Muscle of arm (tissue), 12 donors: ENCODE data around the gene AHI1. TPM values are rescaled to one million over a fixed set of nuclear protein-coding genes. Genes with fewer than 3 reads are reported as not detected.

Experiments used
- DNase-seq: peaks from one replicate; pipeline ENCODE4 v3.0.0-alpha.2; 2013
- polyA plus RNA-seq, 12 donors: library from polyadenylated mRNA; unstranded; fragments of 120-200 nt; gene quantifications; one replicate each; pipeline ENCODE4 v1.2.1, GENCODE V29; 2013; ENCODE audit not compliant: insufficient read length in 12 of 12

The AHI1 gene
- polyA plus RNA-seq, 12 donors: 16.4 to 40.9 (median 24.2) TPM; not detected in 1

- DNase-seq: no peak
Observed at GRCh38 chr6:135464634-135465033, 32.9 kb downstream of the AHI1 start.

DNA sequence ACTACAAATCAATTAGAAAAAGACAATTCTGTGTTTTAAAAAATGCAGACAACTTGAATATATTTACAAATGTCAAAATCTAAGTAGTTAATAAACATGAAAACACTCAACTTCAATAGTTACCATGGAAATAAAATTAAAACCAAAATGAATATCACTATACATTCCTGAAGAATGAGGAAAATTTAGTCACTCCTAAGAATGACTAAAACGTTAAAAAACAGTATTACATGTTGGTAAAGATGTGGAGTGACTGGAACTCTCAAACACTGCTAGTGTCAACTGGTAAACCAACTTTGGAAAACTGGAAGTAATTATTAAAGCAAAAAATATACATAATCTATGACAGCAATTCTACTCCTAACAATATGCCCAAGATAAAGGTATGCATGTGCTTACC is 36.3 kb downstream of the AHI1 start:
- no peak for DNase-seq

DNA sequence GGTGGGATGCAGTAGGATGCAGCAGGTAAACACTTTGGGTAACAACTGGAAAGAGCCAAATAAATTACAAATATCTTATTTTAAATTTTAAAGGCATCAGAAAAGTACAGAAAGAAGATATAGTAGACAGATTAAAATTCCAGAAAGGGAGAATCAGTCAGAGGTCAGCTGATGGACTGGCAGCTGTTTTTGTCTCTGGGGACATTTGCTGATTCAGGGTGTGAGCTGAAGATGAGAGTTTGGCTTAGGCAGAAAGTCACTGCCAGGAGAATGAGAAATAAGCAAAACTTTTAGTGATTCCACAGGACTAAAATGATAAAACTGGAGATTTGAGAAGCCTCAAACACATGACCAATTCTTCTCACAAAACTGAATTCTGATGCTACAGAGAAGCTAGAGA is 39.5 kb downstream of the AHI1 start:
- no peak for DNase-seq

GRCh38 chr6:135451617-135452190 is 45.8 kb downstream of the AHI1 start:
- peak; percentile 51 for DNase-seq

DNA sequence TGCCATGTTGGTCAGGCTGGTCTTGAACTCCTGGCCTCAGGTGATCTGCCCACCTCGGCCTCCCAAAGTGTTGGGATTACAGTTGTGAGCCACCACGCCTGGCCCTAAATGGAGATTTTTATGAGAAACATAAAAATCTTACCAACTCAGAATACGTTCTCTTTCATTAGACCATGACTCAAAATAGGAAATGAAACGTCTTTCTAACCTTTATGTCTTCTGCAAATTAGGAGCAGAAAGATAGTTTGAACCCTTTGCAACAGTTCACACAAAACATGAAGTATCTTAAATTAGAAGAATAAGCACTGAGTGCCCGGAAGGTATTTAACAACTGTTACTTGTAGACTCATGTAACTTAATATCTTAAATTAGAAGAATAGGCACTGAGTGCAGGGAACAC is 48.3 kb downstream of the AHI1 start:
- no peak for DNase-seq

- no peak for DNase-seq
Observed at GRCh38 chr6:135440087-135440792, 57.3 kb downstream of the AHI1 start.

DNA sequence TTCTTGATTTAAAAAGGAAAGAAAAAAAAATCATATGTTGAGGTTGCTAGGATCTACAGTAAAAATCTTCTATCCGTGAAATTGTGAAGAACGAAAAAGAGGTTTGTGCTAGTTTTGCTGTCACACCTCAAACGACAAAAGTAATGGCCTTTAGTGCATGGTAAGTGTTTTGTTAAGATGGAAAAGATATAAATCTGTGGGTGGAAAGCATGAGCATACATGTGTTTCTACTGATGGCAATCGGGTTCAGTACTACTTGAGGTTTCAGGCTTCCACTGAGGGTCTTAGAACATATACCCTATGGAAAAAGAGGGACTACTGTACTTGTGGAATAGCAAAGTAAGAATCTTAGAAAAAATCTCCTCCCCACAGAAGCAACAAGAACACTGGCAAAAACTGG is 58.0 kb downstream of the AHI1 start:
- DNase-seq: no peak

GRCh38 chr6:135438907-135439535 is 58.5 kb downstream of the AHI1 start:
- no peak for DNase-seq

GRCh38 chr6:135434991-135435390 is 62.5 kb downstream of the AHI1 start:
- no peak for DNase-seq

- no peak for DNase-seq
Observed at GRCh38 chr6:135434095-135434494, 63.4 kb downstream of the AHI1 start.

- DNase-seq: no peak
Observed at GRCh38 chr6:135428078-135428477, 69.5 kb downstream of the AHI1 start.

DNA sequence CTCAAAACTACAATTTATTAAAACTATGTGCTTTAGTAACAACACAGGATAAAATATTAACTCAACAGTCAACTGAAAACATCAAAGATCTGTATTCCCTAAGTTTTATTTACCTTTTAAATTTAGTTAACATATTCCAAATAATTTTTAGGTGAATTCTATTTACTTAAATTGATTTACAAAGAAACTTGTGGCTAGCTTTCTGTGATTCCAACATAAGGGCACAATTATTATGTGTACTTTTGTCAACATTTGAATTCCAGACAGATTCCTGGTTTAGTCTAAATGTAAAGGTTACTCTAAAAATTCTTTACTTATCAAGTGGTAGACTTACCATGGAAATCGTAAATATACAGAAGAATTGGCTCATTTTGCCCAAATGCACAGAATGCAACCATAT is 70.7 kb downstream of the AHI1 start:
- DNase-seq: no peak

- DNase-seq: no peak
Observed at GRCh38 chr6:135424385-135424784, 73.2 kb downstream of the AHI1 start.

- DNase-seq: peak; percentile 22
Observed at GRCh38 chr6:135423649-135424128, 73.9 kb downstream of the AHI1 start.

DNA sequence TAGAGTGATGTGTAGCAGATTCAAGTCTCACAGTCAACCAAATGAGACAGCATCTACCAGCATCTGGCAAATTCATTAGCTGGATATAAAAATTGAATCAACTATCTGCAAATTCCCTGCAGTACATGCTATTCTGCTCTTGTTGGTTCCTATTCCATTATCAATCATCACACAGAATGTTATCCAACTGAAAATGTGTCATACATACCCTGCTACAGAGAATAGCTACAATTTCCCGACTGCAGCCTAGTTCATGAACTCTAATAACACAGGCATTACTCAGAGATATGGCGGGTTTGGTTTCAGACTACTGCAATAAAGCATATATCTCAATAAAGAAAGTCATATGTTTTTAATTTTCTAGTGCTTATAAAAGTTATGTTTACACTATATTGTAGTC is 78.4 kb downstream of the AHI1 start:
- no peak for DNase-seq

DNA sequence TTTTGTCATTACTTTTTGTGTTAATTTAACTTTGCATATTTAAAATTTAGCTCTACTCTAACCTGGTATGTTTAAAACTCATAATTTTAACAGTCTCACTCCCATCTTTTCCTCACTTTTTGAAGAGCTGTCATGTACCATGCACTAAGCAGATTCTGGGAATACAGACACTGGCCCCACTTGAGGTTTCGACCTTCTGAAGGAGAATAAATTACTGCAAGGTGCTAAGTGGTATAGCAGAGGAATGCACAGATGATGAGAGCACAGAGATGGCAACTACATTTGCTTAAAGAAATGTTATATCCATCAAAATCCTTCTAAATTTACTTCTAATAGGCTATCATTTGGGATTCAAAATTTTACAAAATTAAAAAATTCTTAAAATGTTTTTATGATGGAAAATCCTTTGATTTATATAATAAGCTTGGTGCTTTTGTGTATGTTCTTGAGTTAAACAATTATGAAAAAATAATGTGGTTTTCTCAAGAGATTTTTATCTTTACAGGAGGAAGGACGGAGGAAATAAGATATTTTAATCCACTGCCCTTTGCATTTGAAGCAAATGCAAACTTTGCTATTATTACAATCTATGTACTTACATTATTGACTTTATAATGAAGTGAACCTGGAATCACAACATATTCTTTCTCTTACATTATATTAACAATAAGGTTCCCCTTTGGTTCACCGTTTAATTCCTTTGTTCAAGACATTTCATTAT is 79.3 kb downstream of the AHI1 start:
- no peak for DNase-seq

- DNase-seq: no peak
Observed at GRCh38 chr6:135412761-135413160, 84.8 kb downstream of the AHI1 start.

- no peak for DNase-seq
Observed at GRCh38 chr6:135411849-135412248, 85.7 kb downstream of the AHI1 start.

- no peak for DNase-seq
Observed at GRCh38 chr6:135411339-135411738, 86.2 kb downstream of the AHI1 start.

DNA sequence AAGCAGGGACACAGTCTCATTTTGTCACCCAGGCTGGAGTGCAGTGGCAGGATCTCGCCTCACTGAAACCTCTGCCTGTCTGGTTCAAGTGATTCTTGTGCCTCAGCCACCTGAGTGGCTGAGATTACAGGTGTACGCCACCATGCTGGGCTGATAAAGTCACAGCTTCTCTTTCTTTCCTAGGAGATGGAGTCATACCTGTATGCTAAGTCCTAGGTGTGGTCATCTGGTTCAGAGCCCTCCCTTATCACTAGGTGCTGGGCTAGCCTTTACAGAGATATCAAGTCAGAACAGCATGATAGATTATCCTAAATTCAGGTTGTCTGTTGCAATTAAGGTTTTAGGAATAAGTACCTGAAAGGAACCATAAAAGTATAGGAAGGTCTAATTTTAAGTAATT is 86.7 kb downstream of the AHI1 start:
- no peak for DNase-seq

DNA sequence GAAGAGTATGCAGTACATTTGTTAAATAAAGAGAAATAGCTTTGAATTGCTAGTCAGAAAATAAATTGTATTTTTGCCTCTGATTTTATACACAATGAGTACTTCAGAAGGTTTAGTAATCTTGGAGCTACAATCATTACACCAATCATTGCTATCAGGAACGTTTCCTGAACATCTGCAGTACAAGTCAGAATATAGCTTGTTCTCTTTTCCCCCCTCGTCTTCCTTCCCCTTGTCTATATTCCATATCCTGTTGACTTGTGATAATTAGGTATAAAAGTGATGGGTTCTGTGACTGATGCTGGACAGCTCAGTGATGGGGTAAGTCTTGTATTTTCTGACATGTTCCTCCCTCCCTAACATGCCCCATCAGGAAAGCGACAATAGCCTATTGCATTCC is 94.0 kb downstream of the AHI1 start:
- no peak for DNase-seq

- DNase-seq: no peak
Observed at GRCh38 chr6:135402311-135402710, 95.2 kb downstream of the AHI1 start.
